HepG2 (cell line): ENCODE data around the gene ITPK1.

Experiments
- KDM1A ChIP-seq: IDR thresholded peaks from 2 replicates; pipeline ENCODE4 v1.6.1; 2016; ENCODE audit warnings: missing compliant biosample characterization
- MXD4 ChIP-seq: IDR thresholded peaks from 2 replicates; pipeline ENCODE4 v1.6.1; 2016; ENCODE audit warnings: mild to moderate bottlenecking, missing biosample characterization, missing genetic modification reagents
- ONECUT2 ChIP-seq: sonication (generic); formaldehyde crosslinking; IDR thresholded peaks from 2 replicates; pipeline ENCODE4 v1.4.0; 2020; ENCODE audit warnings: missing genetic modification reagents
- POLR2A ChIP-seq, 2 experiments: IDR thresholded peaks; 2 replicates each; pipeline ENCODE4 v1.6.1; 2011; ENCODE audit warnings: low read depth in 2 of 2, low read length in 2 of 2, mild to moderate bottlenecking in 1 of 2, moderate library complexity in 1 of 2; ENCODE audit not compliant: insufficient read depth in 1 of 2
- POLR2AphosphoS5 ChIP-seq: IDR thresholded peaks from 2 replicates; pipeline ENCODE4 v1.6.1; 2012; ENCODE audit warnings: low read depth, low read length
- PRDM4 ChIP-seq: sonication (generic); formaldehyde crosslinking; IDR thresholded peaks from 2 replicates; pipeline ENCODE4 v1.9.0; 2021; ENCODE audit warnings: missing genetic modification reagents, borderline replicate concordance
- REST ChIP-seq, 2 experiments: IDR thresholded peaks; 2 replicates each; pipeline ENCODE4 v1.6.1; 2011 to 2012; ENCODE audit warnings: low read length in 2 of 2, borderline replicate concordance in 1 of 2, low read depth in 1 of 2, mild to moderate bottlenecking in 1 of 2, moderate library complexity in 1 of 2
- SMC3 ChIP-seq: IDR thresholded peaks from 2 replicates; pipeline ENCODE4 v1.6.1; 2011; ENCODE audit warnings: low read length, improper control_type of control experiment
- TAF1 ChIP-seq: sonication (generic); formaldehyde crosslinking; IDR thresholded peaks from 2 replicates; pipeline ENCODE4 v1.4.0; 2020; ENCODE audit warnings: missing genetic modification reagents
- ZFAT ChIP-seq: sonication (generic); formaldehyde crosslinking; conservative IDR thresholded peaks from 2 replicates; pipeline ENCODE4 v1.8.1; 2023; ENCODE audit warnings: missing genetic modification reagents, inconsistent platforms
- ZNF329 ChIP-seq: sonication (generic); formaldehyde crosslinking; IDR thresholded peaks from 2 replicates; pipeline ENCODE4 v1.9.0; 2021; ENCODE audit warnings: low read depth, mild to moderate bottlenecking, missing genetic modification reagents
- ZNF589 ChIP-seq: sonication (generic); formaldehyde crosslinking; conservative IDR thresholded peaks from 2 replicates; pipeline ENCODE4 v1.8.0; 2022; ENCODE audit warnings: mild to moderate bottlenecking, moderate library complexity, missing genetic modification reagents
- TF ChIP-seq, protein P1 (sequence below): sonication (generic); formaldehyde crosslinking; IDR thresholded peaks from 2 replicates; pipeline ENCODE4 v1.5.0; 2020; ENCODE audit warnings: mild to moderate bottlenecking, missing genetic modification reagents, moderate library complexity

DNA sequence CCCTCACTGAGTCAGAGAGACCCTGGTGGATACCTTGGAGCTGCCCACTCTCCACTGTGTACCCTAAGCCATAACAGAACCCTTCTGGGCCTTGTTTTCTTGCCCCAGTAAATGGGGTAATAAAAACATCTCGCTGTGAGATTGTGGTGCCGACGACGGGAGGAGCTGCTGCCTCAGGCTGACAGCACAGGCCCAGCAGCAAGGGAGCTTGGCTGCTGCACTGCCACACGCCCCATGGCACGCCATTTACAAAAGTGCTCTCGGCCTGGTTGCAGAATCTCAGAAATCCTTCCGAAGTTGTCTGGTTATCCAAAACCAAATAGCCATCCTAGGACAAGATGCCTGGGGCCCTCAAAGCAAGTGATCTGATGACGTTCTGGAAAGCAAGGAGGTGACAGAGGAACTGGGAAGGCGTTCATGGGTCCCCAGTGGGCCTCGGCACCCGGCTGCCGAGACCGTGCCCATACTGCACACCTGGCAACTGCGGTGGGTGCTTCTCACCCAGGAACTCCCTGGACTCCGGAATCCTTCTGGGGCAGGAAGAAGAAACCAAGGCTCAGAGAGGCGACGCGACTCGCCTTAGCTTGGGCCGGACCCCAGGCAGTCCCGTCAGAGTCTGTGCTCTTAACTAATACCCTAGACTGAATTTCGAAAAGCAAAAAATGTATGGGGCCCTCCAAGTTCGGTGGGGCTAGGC, 166.1 kb downstream of the ITPK1 start:
- TF ChIP-seq, protein P1, sequence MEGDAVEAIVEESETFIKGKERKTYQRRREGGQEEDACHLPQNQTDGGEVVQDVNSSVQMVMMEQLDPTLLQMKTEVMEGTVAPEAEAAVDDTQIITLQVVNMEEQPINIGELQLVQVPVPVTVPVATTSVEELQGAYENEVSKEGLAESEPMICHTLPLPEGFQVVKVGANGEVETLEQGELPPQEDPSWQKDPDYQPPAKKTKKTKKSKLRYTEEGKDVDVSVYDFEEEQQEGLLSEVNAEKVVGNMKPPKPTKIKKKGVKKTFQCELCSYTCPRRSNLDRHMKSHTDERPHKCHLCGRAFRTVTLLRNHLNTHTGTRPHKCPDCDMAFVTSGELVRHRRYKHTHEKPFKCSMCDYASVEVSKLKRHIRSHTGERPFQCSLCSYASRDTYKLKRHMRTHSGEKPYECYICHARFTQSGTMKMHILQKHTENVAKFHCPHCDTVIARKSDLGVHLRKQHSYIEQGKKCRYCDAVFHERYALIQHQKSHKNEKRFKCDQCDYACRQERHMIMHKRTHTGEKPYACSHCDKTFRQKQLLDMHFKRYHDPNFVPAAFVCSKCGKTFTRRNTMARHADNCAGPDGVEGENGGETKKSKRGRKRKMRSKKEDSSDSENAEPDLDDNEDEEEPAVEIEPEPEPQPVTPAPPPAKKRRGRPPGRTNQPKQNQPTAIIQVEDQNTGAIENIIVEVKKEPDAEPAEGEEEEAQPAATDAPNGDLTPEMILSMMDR (CRISPR knock-in tag): no peak
- TF ChIP-seq POLR2AphosphoS5 (no peak), ONECUT2 (CRISPR knock-in tag) (no peak), SMC3 (no peak), ZNF329 (CRISPR knock-in tag) (no peak), REST (IDR thresholded peaks at IDR 0.05; ENCODE audit: borderline replicate concordance in 1 of 2, low read depth in 1 of 2, low read length in 2 of 2) (no peak), MXD4 (CRISPR knock-in tag) (no peak), ZFAT (CRISPR knock-in tag) (no peak), PRDM4 (CRISPR knock-in tag) (no peak), KDM1A (CRISPR knock-in tag) (no peak), TAF1 (CRISPR knock-in tag) (no peak), POLR2A (IDR thresholded peaks at IDR 0.05; ENCODE audit: insufficient read depth in 1 of 2, low read depth in 2 of 2, low read length in 2 of 2) (no peak), ZNF589 (CRISPR knock-in tag) (no peak)
